H1 (cell line): ENCODE results near the gene C3orf52. TPM values are rescaled to one million over a fixed set of nuclear protein-coding genes. Genes with fewer than 3 reads are reported as not detected.

Source experiments
- CTCF ChIA-PET: fragments of 300-600 bp; sonication (Branson Sonifier 250); formaldehyde crosslinking; loops from one replicate; lab custom pipeline; 2021; ENCODE audit not compliant: partially characterized antibody; lab: Charles Lee
- POLR2A ChIA-PET: fragments of 300-600 bp; sonication (Branson Sonifier 250); formaldehyde crosslinking; loops from one replicate; lab custom pipeline; 2021; ENCODE audit warnings: inconsistent platforms; ENCODE audit not compliant: partially characterized antibody; lab: Charles Lee
- DNase-seq, 2 experiments: peaks; one replicate each; pipeline versions ENCODE4 v3.0.0 to v3.0.0-alpha.2; 2010 to 2022; ENCODE audit warnings: low spot score in 2 of 2, low read depth in 1 of 2, mixed read lengths in 1 of 2
- FAIRE-seq: peaks from 2 replicates; lab custom pipeline; 2011; peaks lifted over from hg19 to GRCh38; lab: Jason Lieb, UNC
- H2AFZ ChIP-seq: 2 replicates; pipeline ENCODE4 v1.8.1; 2012; ENCODE audit warnings: low read length, inconsistent platforms
- H2AK5ac ChIP-seq: 2 replicates; pipeline ENCODE4 v1.6.1; 2013; ENCODE audit warnings: low read depth, low read length
- H2BK120ac ChIP-seq: replicated peaks from 2 replicates; pipeline ENCODE3; 2013; ENCODE audit warnings: low read depth, low read length, inconsistent platforms
- H2BK12ac ChIP-seq: 2 replicates; pipeline ENCODE4 v1.6.1; 2013; ENCODE audit warnings: low read depth, low read length
- H2BK15ac ChIP-seq: 2 replicates; pipeline ENCODE4 v1.6.1; 2013; ENCODE audit warnings: low read length
- H2BK20ac ChIP-seq: 2 replicates; pipeline ENCODE4 v1.6.1; 2013; ENCODE audit warnings: low read length
- H2BK5ac ChIP-seq: 2 replicates; pipeline ENCODE4 v1.6.1; 2013; ENCODE audit warnings: low read depth, low read length
- H3K14ac ChIP-seq: 2 replicates; pipeline ENCODE4 v1.6.1; 2013; ENCODE audit warnings: inconsistent platforms; ENCODE audit not compliant: insufficient read length
- H3K18ac ChIP-seq: 2 replicates; pipeline ENCODE4 v1.6.1; 2013; ENCODE audit warnings: low read length; ENCODE audit errors: extremely low read depth
- H3K23ac ChIP-seq: 2 replicates; pipeline ENCODE4 v1.6.1; 2013; ENCODE audit warnings: inconsistent platforms; ENCODE audit not compliant: insufficient read length
- H3K23me2 ChIP-seq: 2 replicates; pipeline ENCODE4 v1.6.1; 2013; ENCODE audit warnings: low read depth, low read length
- H3K27ac ChIP-seq: 2 replicates; pipeline ENCODE4 v1.6.1; 2011; ENCODE audit warnings: low read depth, low read length, inconsistent platforms
- H3K27me3 ChIP-seq, 4 experiments: replicated peaks in 1 of 4; 1 replicate in 1 of 4; 2 replicates in 3 of 4; pipeline versions ENCODE4 v1.6.1 to v1.8.1; 2011 to 2013; ENCODE audit warnings: low read length in 3 of 4, mild to moderate bottlenecking in 3 of 4, inconsistent platforms in 2 of 4, mixed read lengths in 2 of 4, moderate library complexity in 1 of 4; ENCODE audit not compliant: control insufficient read depth in 3 of 4, insufficient read depth in 3 of 4; ENCODE audit errors: extremely low read depth in 1 of 4
- H3K36me3 ChIP-seq, 4 experiments: 2 replicates each; pipeline versions ENCODE4 v1.6.1 to v1.8.1; 2011 to 2013; ENCODE audit warnings: mild to moderate bottlenecking in 4 of 4, low read length in 3 of 4, moderate library complexity in 2 of 4, control low read depth in 1 of 4, inconsistent platforms in 1 of 4; ENCODE audit not compliant: insufficient read depth in 4 of 4, control insufficient read depth in 2 of 4
- H3K4ac ChIP-seq: replicated peaks from 2 replicates; pipeline ENCODE3; 2013; ENCODE audit warnings: low read length, low read depth, mixed read lengths, inconsistent platforms; ENCODE audit not compliant: insufficient read length
- H3K4me1 ChIP-seq, 4 experiments: replicated peaks in 1 of 4; 1 replicate in 1 of 4; 2 replicates in 3 of 4; pipeline versions ENCODE4 v1.6.1 to v1.8.1; 2011 to 2013; ENCODE audit warnings: low read length in 3 of 4, inconsistent platforms in 2 of 4, mixed read lengths in 1 of 4; ENCODE audit not compliant: insufficient read depth in 4 of 4, control insufficient read depth in 3 of 4
- H3K4me2 ChIP-seq, 2 experiments: 2 replicates each; pipeline versions ENCODE4 v1.6.1 to v1.8.1; 2011 to 2013; ENCODE audit warnings: low read depth in 2 of 2, low read length in 2 of 2, control low read depth in 1 of 2, inconsistent platforms in 1 of 2, mild to moderate bottlenecking in 1 of 2; ENCODE audit not compliant: insufficient read depth in 1 of 2
- H3K4me3 ChIP-seq, 4 experiments: fragments of 200-600, 300-600 bp in 1 of 4; sonication (generic), shearing (Covaris generic), sonication (Bioruptor Twin) in 1 of 4; 2 replicates each; pipeline versions ENCODE4 v1.5.1 to v1.8.1; 2011 to 2016; ENCODE audit warnings: low read length in 4 of 4, low read depth in 3 of 4, control low read depth in 2 of 4, inconsistent platforms in 2 of 4, mild to moderate bottlenecking in 2 of 4, mixed read lengths in 1 of 4, moderate library complexity in 1 of 4; ENCODE audit not compliant: insufficient read depth in 2 of 4; ENCODE audit errors: extremely low read depth in 1 of 4
- H3K56ac ChIP-seq: replicated peaks from 2 replicates; pipeline ENCODE3; 2013; ENCODE audit warnings: low read depth, mild to moderate bottlenecking, mixed read lengths, low read length, inconsistent platforms; ENCODE audit not compliant: insufficient read length
- H3K79me1 ChIP-seq: 2 replicates; pipeline ENCODE4 v1.6.1; 2013; ENCODE audit warnings: low read depth, low read length, control low read depth
- H3K79me2 ChIP-seq, 2 experiments: 2 replicates each; pipeline versions ENCODE4 v1.6.1 to v1.8.1; 2012 to 2013; ENCODE audit warnings: low read length in 2 of 2, mild to moderate bottlenecking in 2 of 2, inconsistent platforms in 1 of 2; ENCODE audit not compliant: insufficient read depth in 2 of 2, control insufficient read depth in 1 of 2
- H3K9ac ChIP-seq, 4 experiments: replicated peaks in 1 of 4; 1 replicate in 1 of 4; 2 replicates in 3 of 4; pipeline versions ENCODE4 v1.6.1 to v1.8.1; 2011 to 2013; ENCODE audit warnings: low read depth in 3 of 4, low read length in 3 of 4, control low read depth in 2 of 4, mild to moderate bottlenecking in 2 of 4, moderate library complexity in 2 of 4, inconsistent platforms in 1 of 4; ENCODE audit errors: extremely low read depth in 1 of 4
- H3K9me3 ChIP-seq, 2 experiments: 2 replicates each; pipeline versions ENCODE4 v1.6.1 to v1.8.1; 2012 to 2013; ENCODE audit warnings: mild to moderate bottlenecking in 2 of 2, moderate library complexity in 2 of 2, control low read depth in 1 of 2, inconsistent platforms in 1 of 2, low read depth in 1 of 2, low read length in 1 of 2, mixed read lengths in 1 of 2; ENCODE audit not compliant: insufficient read depth in 2 of 2
- H4K20me1 ChIP-seq, 2 experiments: replicated peaks in 1 of 2; 2 replicates each; pipeline versions ENCODE3 to v1.8.1; 2011 to 2013; ENCODE audit warnings: inconsistent platforms in 2 of 2, low read length in 2 of 2, mild to moderate bottlenecking in 1 of 2; ENCODE audit not compliant: insufficient read depth in 2 of 2, control insufficient read depth in 1 of 2
- H4K5ac ChIP-seq: 2 replicates; pipeline ENCODE4 v1.6.1; 2013; ENCODE audit warnings: low read length, low read depth, mixed read lengths, inconsistent platforms; ENCODE audit not compliant: insufficient read length
- H4K8ac ChIP-seq: 2 replicates; pipeline ENCODE4 v1.8.0; 2013; ENCODE audit warnings: mild to moderate bottlenecking, moderate library complexity, low read length, inconsistent platforms; ENCODE audit not compliant: insufficient read depth; ENCODE audit errors: extremely low read depth
- H4K91ac ChIP-seq: replicated peaks from 2 replicates; pipeline ENCODE3; 2013; ENCODE audit warnings: low read length, mixed read lengths, inconsistent platforms; ENCODE audit not compliant: insufficient read length
- FOSL1 ChIP-seq: IDR thresholded peaks from 2 replicates; pipeline ENCODE4 v1.6.1; 2011; ENCODE audit warnings: mild to moderate bottlenecking, low read depth, low read length, moderate library complexity; ENCODE audit not compliant: insufficient read depth
- POLR2AphosphoS5 ChIP-seq: IDR thresholded peaks from 2 replicates; pipeline ENCODE4 v1.6.1; 2011; ENCODE audit warnings: low read depth, low read length
- POU5F1 ChIP-seq: IDR thresholded peaks from 2 replicates; pipeline ENCODE4 v1.6.1; 2011; ENCODE audit warnings: low read depth, mild to moderate bottlenecking, low read length, moderate library complexity
- RXRA ChIP-seq: IDR thresholded peaks from 2 replicates; pipeline ENCODE4 v1.6.1; 2011; ENCODE audit warnings: low read depth, mild to moderate bottlenecking, low read length, moderate library complexity; ENCODE audit not compliant: insufficient read depth
- WGBS, 2 experiments: shearing (Covaris generic) in 1 of 2; methylation state at CpG; one replicate each; pipeline versions ENCODE4 v1.1.6 to v1.1.7; 2013 to 2015; ENCODE audit warnings: low lambda C conversion rate in 2 of 2, mixed read lengths in 2 of 2, inconsistent platforms in 1 of 2, low coverage in 1 of 2, missing lambda C conversion rate in 1 of 2; ENCODE audit not compliant: insufficient replicate concordance in 2 of 2, insufficient coverage in 1 of 2, insufficient read length in 1 of 2; ENCODE audit errors: extremely low coverage in 1 of 2, missing lambda C conversion rate in 1 of 2; 5-methylcytosine and 5-hydroxymethylcytosine counted together
- polyA plus RNA-seq, 7 experiments: library from polyadenylated mRNA; depleted of rRNA in 3 of 7; stranded (reverse) in 5 of 7; unstranded in 2 of 7; fragments of >200 nt in 5 of 7; fragments of 200-250 nt in 2 of 7; gene quantifications; 1 replicate in 5 of 7; 2 replicates in 1 of 7; 4 replicates in 1 of 7; pipeline versions ENCODE4 v1.2.1 to v1.2.3, GENCODE V29; 2011 to 2013; ENCODE audit warnings: missing spikeins in 2 of 7, mixed read lengths in 2 of 7
- total RNA-seq: library from RNA; stranded (reverse); fragmentation: NEBNext Ultra II Directional; extraction: Animal tissue kit (Norgen Biotek cat#: 25700); gene quantifications from 2 replicates; pipeline ENCODE4 v1.2.1, GENCODE V29; 2021
- TF ChIP-seq, protein P1 (sequence below): IDR thresholded peaks from 2 replicates; pipeline ENCODE4 v1.6.1; 2012; ENCODE audit warnings: inconsistent platforms
- TF ChIP-seq, protein P2 (sequence below): IDR thresholded peaks from 2 replicates; pipeline ENCODE4 v1.6.1; 2012; ENCODE audit warnings: inconsistent platforms

The C3orf52 gene
- total and polyA plus RNA-seq, 2 of the 8 experiments (the other 6 are each of a cell fraction or from before 2014, with no cell fraction given): 9.7 to 13.1 TPM

DNA sequence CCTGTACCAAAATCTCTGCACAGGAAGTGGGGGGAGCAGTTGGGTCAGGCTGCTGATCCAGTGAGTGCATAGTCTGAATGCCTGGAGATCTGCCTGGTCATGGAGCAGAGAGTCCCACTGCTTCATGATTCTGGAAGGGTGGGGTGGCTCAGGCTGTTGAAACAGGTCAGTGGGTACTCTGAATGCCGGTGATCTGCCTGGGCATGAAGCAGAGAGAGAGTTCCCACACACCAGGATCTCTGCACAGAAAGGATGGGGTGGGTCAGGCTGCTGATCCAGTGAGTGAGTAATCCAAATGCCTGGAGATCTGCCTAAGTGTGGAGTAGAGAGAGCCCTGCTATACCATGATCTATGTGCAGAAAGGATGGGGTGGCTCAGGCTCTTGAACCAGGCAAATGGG lies 62.9 kb downstream of the C3orf52 start:
- Histone ChIP-seq H3K27ac (no peak overlapping the region), H3K4me2 (no peak overlapping the region), H2BK15ac (no peak overlapping the region), H3K4me3 (no peak overlapping the region), H3K27me3 (no peaks in the 10 kb centered on the region), H3K23me2 (no peaks in the 10 kb centered on the region), H3K9ac (no peak overlapping the region), H2BK120ac (no peak overlapping the region), H4K20me1 (no peaks in the 10 kb centered on the region), H3K18ac (no peak overlapping the region), H2BK20ac (no peak overlapping the region), H3K23ac (no peak overlapping the region), H4K5ac (no peak overlapping the region), H4K91ac (no peak overlapping the region), H2AK5ac (no peak overlapping the region), H2AFZ (no peak overlapping the region), H3K79me1 (no peaks in the 10 kb centered on the region), H3K9me3 (peaks cover 14 to 21% of the 10 kb centered on the region in 2 experiments), H3K36me3 (peaks cover 0 to 5% (median 0%) of the 10 kb centered on the region in 4 experiments; a peak in 1 of 8 replicates), H3K4me1 (peaks cover 0 to 2% (median 0%) of the 10 kb centered on the region in 4 experiments; a peak in 1 of 7 replicates), H3K79me2 (no peaks in the 10 kb centered on the region), H3K14ac (no peak overlapping the region), H3K56ac (no peak overlapping the region), H2BK12ac (no peak overlapping the region), H4K8ac (no peak overlapping the region), H2BK5ac (no peak overlapping the region), H3K4ac (no peak overlapping the region)
- WGBS, 2 experiments: 100% methylated on average over 1 of the region's 1 CpG; no CpG with 5 or more reads in 1 of the 2 experiments
- FAIRE-seq (no peak), DNase-seq (no peak)
- ChIA-PET CTCF (interaction anchor here (1.5 kb wide), 1 partner anchor 11 kb away, joined by 7 read pairs; no protein-coding TSS in a partner anchor), POLR2A (no interaction called here)
- no peak for TF ChIP-seq POU5F1
- no peak for TF ChIP-seq POLR2AphosphoS5
- TF ChIP-seq RXRA: no peak
- TF ChIP-seq, protein P1, sequence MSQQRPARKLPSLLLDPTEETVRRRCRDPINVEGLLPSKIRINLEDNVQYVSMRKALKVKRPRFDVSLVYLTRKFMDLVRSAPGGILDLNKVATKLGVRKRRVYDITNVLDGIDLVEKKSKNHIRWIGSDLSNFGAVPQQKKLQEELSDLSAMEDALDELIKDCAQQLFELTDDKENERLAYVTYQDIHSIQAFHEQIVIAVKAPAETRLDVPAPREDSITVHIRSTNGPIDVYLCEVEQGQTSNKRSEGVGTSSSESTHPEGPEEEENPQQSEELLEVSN: no peak
- TF ChIP-seq FOSL1: no peak
- TF ChIP-seq, protein P2, sequence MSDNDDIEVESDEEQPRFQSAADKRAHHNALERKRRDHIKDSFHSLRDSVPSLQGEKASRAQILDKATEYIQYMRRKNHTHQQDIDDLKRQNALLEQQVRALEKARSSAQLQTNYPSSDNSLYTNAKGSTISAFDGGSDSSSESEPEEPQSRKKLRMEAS: no peak
